Thoracic aorta (tissue), 2 donors: ENCODE measurements around the gene SNED1. TPM values are rescaled to one million over a fixed set of nuclear protein-coding genes. Genes with fewer than 3 reads are reported as not detected.

Experiments
- ATAC-seq: fragments of 150-250 bp; one replicate; pipeline ENCODE4 v1.8.0; 2017; ENCODE audit warnings: low read depth; ENCODE audit not compliant: insufficient number of reproducible peaks, low FRiP score
- DNase-seq: peaks from one replicate; pipeline ENCODE4 v3.0.0-alpha.2; 2020; ENCODE audit warnings: low spot score
- H3K27ac ChIP-seq, 2 donors: fragments of 200-600 bp; sonication (generic); 1 replicate in 1 of 2; 2 replicates in 1 of 2; pipeline ENCODE4 v1.5.1; 2016; ENCODE audit warnings: mild to moderate bottlenecking in 2 of 2, moderate library complexity in 2 of 2
- H3K27me3 ChIP-seq: fragments of 200-600 bp; sonication (generic); replicated peaks from 2 replicates; pipeline ENCODE4 v1.6.0; 2016; ENCODE audit warnings: mild to moderate bottlenecking; ENCODE audit not compliant: insufficient read depth
- H3K36me3 ChIP-seq: fragments of 200-600 bp; sonication (generic); one replicate; pipeline ENCODE4 v1.5.1; 2016
- H3K4me1 ChIP-seq, 2 donors: fragments of 200-600 bp; sonication (generic); 1 replicate in 1 of 2; 2 replicates in 1 of 2; pipeline versions ENCODE4 v1.5.1 to v1.6.0; 2016; ENCODE audit warnings: low read depth in 2 of 2, mild to moderate bottlenecking in 1 of 2; ENCODE audit not compliant: control insufficient read depth in 1 of 2
- H3K4me3 ChIP-seq: fragments of 200-600 bp; sonication (generic); 2 replicates; pipeline ENCODE4 v1.5.1; 2016; ENCODE audit warnings: mild to moderate bottlenecking
- H3K9me3 ChIP-seq: fragments of 200-600 bp; sonication (generic); 2 replicates; pipeline ENCODE4 v1.5.1; 2016
- CTCF ChIP-seq: fragments of 200-600 bp; sonication (generic); IDR thresholded peaks from one replicate; pipeline ENCODE4 v1.5.1; 2019; ENCODE audit warnings: antibody characterized with exemption
- total RNA-seq, 2 donors: library from RNA; depleted of rRNA; stranded (reverse); fragments of >200 nt; gene quantifications; one replicate each; pipeline versions ENCODE4 v1.1.0 to v1.2.3, GENCODE V29; 2016

The SNED1 gene
- total RNA-seq, 2 donors from 2014 or later = 133 to 206 TPM

- ATAC-seq = no peak
- peaks cover 38% of the 10 kb centered on the region for H3K36me3 ChIP-seq
- no peak overlapping the region for H3K27ac ChIP-seq
Measured at GRCh38 chr2:241064008-241064801, 65.8 kb downstream of the SNED1 start.

GRCh38 chr2:241064802-241065354 lies 66.5 kb downstream of the SNED1 start:
- H3K27me3 ChIP-seq = no peaks in the 10 kb centered on the region
- H3K27ac ChIP-seq = no peak overlapping the region
- no peak overlapping the region for H3K4me3 ChIP-seq
- H3K4me1 ChIP-seq = peaks cover 0 to 10% of the 10 kb centered on the region in 2 donors
- no peak for TF ChIP-seq CTCF
- DNase-seq (no peak), ATAC-seq (no peak)
- no peaks in the 10 kb centered on the region for H3K9me3 ChIP-seq
- peaks cover 43% of the 10 kb centered on the region for H3K36me3 ChIP-seq

More at GRCh38 chr2:241064008-241064801, 65.8 kb downstream of the SNED1 start:
- DNase-seq = no peak
- Histone ChIP-seq H3K9me3 (no peaks in the 10 kb centered on the region), H3K27me3 (no peaks in the 10 kb centered on the region), H3K4me1 (peaks cover 0 to 10% of the 10 kb centered on the region in 2 donors), H3K4me3 (no peak overlapping the region)
- TF ChIP-seq CTCF = no peak

GRCh38 chr2:241065355-241065803 lies 67.0 kb downstream of the SNED1 start:
- DNase-seq = no peak
- Histone ChIP-seq H3K36me3 (peaks cover 48% of the 10 kb centered on the region), H3K4me1 (peaks cover 0 to 10% of the 10 kb centered on the region in 2 donors), H3K27ac (no peak overlapping the region), H3K4me3 (no peak overlapping the region), H3K27me3 (no peaks in the 10 kb centered on the region), H3K9me3 (no peaks in the 10 kb centered on the region)
- ATAC-seq = no peak
- TF ChIP-seq CTCF = no peak

DNA sequence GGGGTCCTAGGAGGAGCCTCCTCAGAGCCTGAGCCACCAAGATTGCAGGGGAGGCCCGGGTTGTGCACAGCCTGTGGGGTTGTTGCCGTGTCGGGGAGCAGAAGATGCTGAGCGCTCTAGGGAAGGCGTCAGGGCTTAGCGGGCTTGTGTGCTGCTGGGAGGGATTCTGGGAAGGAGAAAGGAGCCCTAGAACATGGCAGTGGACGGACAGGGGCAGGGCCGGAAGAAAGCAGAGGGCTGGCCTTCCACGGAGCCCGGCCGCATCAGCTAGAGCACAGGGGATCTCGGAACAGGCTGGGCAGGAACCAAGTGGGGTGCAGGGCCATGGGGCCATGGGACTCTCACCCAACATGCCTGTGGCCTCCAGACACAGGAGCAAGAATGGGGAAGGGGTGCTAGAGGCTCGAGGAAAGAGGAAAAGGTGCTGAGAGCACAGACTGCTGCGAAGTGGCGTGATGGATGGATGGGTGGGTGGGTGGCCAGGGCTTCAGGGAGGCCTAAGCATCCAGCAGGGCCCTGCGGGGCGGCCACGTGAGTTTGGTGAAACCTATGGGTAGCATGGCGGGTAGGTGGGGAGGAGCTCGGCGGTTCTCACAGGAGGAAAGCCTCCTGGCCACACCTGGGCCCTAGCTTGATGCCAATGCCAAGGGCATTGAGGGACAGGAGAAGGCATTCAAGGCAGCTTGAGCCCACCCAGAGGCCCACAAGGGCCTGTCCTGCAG lies 67.9 kb downstream of the SNED1 start:
- Histone ChIP-seq H3K36me3 (peaks cover 57% of the 10 kb centered on the region), H3K4me3 (no peak overlapping the region), H3K27ac (no peak overlapping the region), H3K4me1 (peaks cover 0 to 10% of the 10 kb centered on the region in 2 donors), H3K9me3 (no peaks in the 10 kb centered on the region), H3K27me3 (no peaks in the 10 kb centered on the region)
- no peak for TF ChIP-seq CTCF
- DNase-seq (no peak), ATAC-seq (no peak)

DNA sequence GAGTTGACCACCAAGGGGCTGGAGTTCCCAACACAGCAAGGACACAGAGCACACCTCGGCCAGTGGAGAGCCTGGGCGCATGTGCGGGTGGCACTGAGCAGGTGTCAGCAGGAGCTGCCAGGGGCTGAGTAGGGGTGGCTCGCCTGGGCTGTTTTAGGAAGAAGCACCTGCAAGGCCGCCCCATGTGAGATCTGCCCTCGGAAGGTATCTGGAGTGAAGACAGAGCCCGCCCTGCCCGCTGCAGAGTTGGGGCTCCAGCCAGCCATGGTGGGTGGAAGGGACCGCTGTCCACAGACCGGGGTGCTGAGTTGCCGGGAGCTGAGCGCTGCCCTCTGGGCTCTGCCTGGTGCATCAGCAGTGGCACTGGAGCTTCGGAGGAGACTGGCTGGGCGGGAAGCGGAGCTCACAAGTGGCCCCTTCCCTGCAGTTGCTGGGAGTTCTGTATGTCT lies 68.5 kb downstream of the SNED1 start:
- Histone ChIP-seq H3K36me3 (peaks cover 59% of the 10 kb centered on the region), H3K27me3 (no peaks in the 10 kb centered on the region), H3K4me3 (no peak overlapping the region), H3K4me1 (peaks cover 0 to 10% of the 10 kb centered on the region in 2 donors), H3K27ac (no peak overlapping the region), H3K9me3 (no peaks in the 10 kb centered on the region)
- ATAC-seq (no peak), DNase-seq (no peak)
- no peak for TF ChIP-seq CTCF
